Stomach smooth muscle (tissue), 2 donors: Measurements from ENCODE around the gene ZNF600.
A peak's percentile ranks its signal among the peaks of the same experiment; 100 is the strongest.
"Not testable (repeated sequence)": the region's sequence is repeated elsewhere in the genome, so short reads cannot be mapped to it uniquely, and the experiment has no call there.

Source experiments
- H3K27ac ChIP-seq: one replicate; pipeline ENCODE4 v1.7.0; 2013; ENCODE audit warnings: mild to moderate bottlenecking, low read length, inconsistent platforms
- H3K27me3 ChIP-seq, 2 donors: one replicate each; pipeline ENCODE4 v1.7.0; 2013; ENCODE audit warnings: low read length in 2 of 2; ENCODE audit not compliant: insufficient read depth in 2 of 2, control insufficient read depth in 1 of 2
- H3K36me3 ChIP-seq, 2 donors: one replicate each; pipeline ENCODE4 v1.7.0; 2013; ENCODE audit warnings: low read length in 2 of 2; ENCODE audit not compliant: control insufficient read depth in 2 of 2, insufficient read depth in 2 of 2
- H3K4me1 ChIP-seq: one replicate; pipeline ENCODE4 v1.7.0; 2013; ENCODE audit warnings: low read length; ENCODE audit not compliant: control insufficient read depth, insufficient read depth
- H3K4me3 ChIP-seq, 2 donors: one replicate each; pipeline ENCODE4 v1.7.0; 2013; ENCODE audit warnings: low read length in 2 of 2
- H3K9ac ChIP-seq, 2 donors: one replicate each; pipeline ENCODE4 v1.7.0; 2013; ENCODE audit warnings: low read length in 2 of 2, mild to moderate bottlenecking in 1 of 2
- H3K9me3 ChIP-seq, 2 donors: one replicate each; pipeline ENCODE4 v1.7.0; 2013; ENCODE audit warnings: low read length in 2 of 2; ENCODE audit not compliant: control insufficient read depth in 2 of 2
- donor health status: healthy.
- donor health status: Pancreatic carcinoma.

ZNF600 gene

GRCh38 chr19:52786464-52787354 lies at the start of gene ZNF600:
Gene ZNF600, minus strand, starts transcription at chr19:52786791. Its CDS starts 7,903 bp downstream, at chr19:52778888.
- H3K9me3 ChIP-seq, H3K27me3 ChIP-seq, H3K36me3 ChIP-seq: not testable (repeated sequence)
- peak within 1 kb of the TSS; percentile 79 to 82 for H3K9ac ChIP-seq
- peak within 1 kb of the TSS; percentile 79 to 81 for H3K4me3 ChIP-seq
- peaks cover 10% of the 10 kb centered on the region for H3K4me1 ChIP-seq
- peak within 1 kb of the TSS; percentile 18 for H3K27ac ChIP-seq

- not testable (repeated sequence) for H3K36me3 ChIP-seq, H3K27ac ChIP-seq, H3K27me3 ChIP-seq, H3K9me3 ChIP-seq, H3K4me3 ChIP-seq, H3K4me1 ChIP-seq, H3K9ac ChIP-seq
These were observed 47.7 kb upstream of the ZNF600 start for GRCh38 chr19:52834289-52834688.

GRCh38 chr19:52833541-52833940 lies 47.0 kb upstream of the ZNF600 start:
- not testable (repeated sequence) for H3K4me1 ChIP-seq, H3K4me3 ChIP-seq, H3K36me3 ChIP-seq, H3K27me3 ChIP-seq, H3K27ac ChIP-seq, H3K9ac ChIP-seq, H3K9me3 ChIP-seq

- not testable (repeated sequence) for H3K27me3 ChIP-seq, H3K9ac ChIP-seq, H3K27ac ChIP-seq, H3K4me3 ChIP-seq, H3K9me3 ChIP-seq, H3K36me3 ChIP-seq, H3K4me1 ChIP-seq
These were observed 43.3 kb upstream of the ZNF600 start for GRCh38 chr19:52829866-52830265.

GRCh38 chr19:52825765-52826164 lies 39.2 kb upstream of the ZNF600 start:
- Histone ChIP-seq H3K4me1 (no peaks in the 10 kb centered on the region), H3K27ac (no peak overlapping the region), H3K9me3 (no peaks in the 10 kb centered on the region), H3K9ac (no peak overlapping the region), H3K4me3 (no peak overlapping the region), H3K27me3 (no peaks in the 10 kb centered on the region), H3K36me3 (no peaks in the 10 kb centered on the region)

GRCh38 chr19:52823676-52824075 lies 37.1 kb upstream of the ZNF600 start:
- H3K9ac ChIP-seq, result no peak overlapping the region
- no peak overlapping the region for H3K4me3 ChIP-seq
- no peaks in the 10 kb centered on the region for H3K9me3 ChIP-seq
- no peaks in the 10 kb centered on the region for H3K27me3 ChIP-seq
- H3K27ac ChIP-seq, result no peak overlapping the region
- no peaks in the 10 kb centered on the region for H3K36me3 ChIP-seq
- no peaks in the 10 kb centered on the region for H3K4me1 ChIP-seq

GRCh38 chr19:52821204-52821960 lies 34.8 kb upstream of the ZNF600 start, which contains the start of gene ZNF28:
Gene ZNF28, minus strand, starts transcription at chr19:52821633. Its CDS starts 3,675 bp downstream, at chr19:52817958.
- not testable (repeated sequence) for H3K4me1 ChIP-seq, H3K27ac ChIP-seq, H3K27me3 ChIP-seq, H3K9me3 ChIP-seq, H3K36me3 ChIP-seq
- Histone ChIP-seq H3K9ac (peak within 1 kb of the TSS; percentile 55 to 83), H3K4me3 (peak within 1 kb of the TSS; percentile 75 to 76)

GRCh38 chr19:52820472-52821203 lies 34.0 kb upstream of the ZNF600 start:
- peak overlapping the region; percentile 55 to 83 for H3K9ac ChIP-seq
- H3K9me3 ChIP-seq, H3K27ac ChIP-seq, H3K27me3 ChIP-seq, H3K4me1 ChIP-seq, H3K36me3 ChIP-seq: not testable (repeated sequence)
- H3K4me3 ChIP-seq, result peak overlapping the region; percentile 75 to 76

GRCh38 chr19:52809801-52810200 lies 23.2 kb upstream of the ZNF600 start:
- peaks cover 8 to 12% of the 10 kb centered on the region in 2 donors for H3K36me3 ChIP-seq

GRCh38 chr19:52799950-52800640 lies 13.5 kb upstream of the ZNF600 start:
- not testable (repeated sequence) for H3K9ac ChIP-seq, H3K27me3 ChIP-seq, H3K4me1 ChIP-seq, H3K27ac ChIP-seq, H3K4me3 ChIP-seq
- peaks cover 19 to 29% of the 10 kb centered on the region in 2 donors for H3K36me3 ChIP-seq
- peaks cover 20 to 22% of the 10 kb centered on the region in 2 donors for H3K9me3 ChIP-seq

More at GRCh38 chr19:52809801-52810200, 23.2 kb upstream of the ZNF600 start:
- Histone ChIP-seq H3K4me1 (no peaks in the 10 kb centered on the region), H3K9ac (no peak overlapping the region), H3K27me3 (no peaks in the 10 kb centered on the region), H3K4me3 (no peak overlapping the region), H3K27ac (no peak overlapping the region), H3K9me3 (no peaks in the 10 kb centered on the region)
